A549 treated with AZD2906 at 1 μM for 4 hours (cell line): ENCODE data around the gene OR5F1. TPM values are rescaled to one million over a fixed set of nuclear protein-coding genes. Genes with fewer than 3 reads are reported as not detected.

Experiments
- total RNA-seq: library from RNA; stranded (reverse); fragments of 200-300 nt; extraction: Qiagen RNA extraction; gene quantifications from 5 replicates; pipeline ENCODE4 v1.2.3, GENCODE V29; 2022

Gene OR5F1
- not detected in 5 replicates for total RNA-seq

DNA sequence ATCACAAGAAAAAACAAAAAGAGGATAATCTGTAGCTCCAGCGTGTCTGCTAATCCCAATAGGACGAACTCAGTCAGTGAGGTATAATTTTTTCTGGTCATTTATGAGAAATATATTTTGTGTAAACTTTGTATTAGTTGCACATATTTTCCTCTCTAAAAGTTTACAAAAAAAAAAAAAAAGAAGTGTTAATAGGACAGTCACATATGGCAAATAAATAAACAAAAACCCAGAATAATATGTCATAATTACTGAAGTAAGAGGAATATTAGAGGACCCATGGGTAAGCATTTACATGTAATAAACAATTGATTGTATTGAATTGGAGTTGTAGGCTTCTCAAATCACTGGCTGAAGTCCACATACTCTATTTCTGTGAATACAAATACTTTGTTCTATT is at the start of gene OR5F1:
OR5F1 (minus strand) TSS at position 101 of the 400 bp plus-strand sequence; CDS start at position 101, 0 bp downstream.

GRCh38 chr11:56027354-56027753 is 32.9 kb upstream of the OR5F1 start, which contains the start of gene OR5AS1:
Gene OR5AS1 (plus strand): TSS chr11:56027654. CDS start chr11:56030419, 2,765 bp downstream.

DNA sequence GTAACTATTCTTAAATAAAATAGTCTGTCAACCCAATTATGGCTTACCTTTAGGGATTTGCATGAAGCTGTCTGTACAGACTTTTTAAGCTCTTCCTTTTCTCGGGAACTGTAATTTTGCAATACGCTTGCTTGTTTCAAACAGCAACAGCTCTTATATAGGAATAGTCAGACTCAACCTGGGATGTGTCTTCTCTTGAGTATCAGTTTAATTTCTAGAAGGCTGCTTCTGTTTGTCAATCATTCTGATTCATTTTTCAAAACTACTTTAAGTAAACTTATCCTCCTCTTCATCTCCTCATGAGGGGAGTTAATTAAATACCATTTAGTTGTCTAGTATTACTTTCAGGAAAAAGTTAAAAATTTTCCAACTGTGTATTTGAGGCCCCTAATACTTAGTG is 24.6 kb downstream of the OR5F1 start, which contains the start of gene OR10AG1:
OR10AG1 (minus strand) TSS at position 101 of the 400 bp plus-strand sequence; CDS start at position 63, 38 bp downstream.

Other genes with a start within 250 kb of the OR5F1 start
- gene OR5D13, start 221.2 kb downstream of the OR5F1 start, total RNA-seq, result not detected in 5 replicates
- gene OR5D14, start 199.1 kb downstream of the OR5F1 start, total RNA-seq, result not detected in 5 replicates
- not detected in 5 replicates for gene OR5L1, start 183.3 kb downstream of the OR5F1 start, total RNA-seq
- not detected in 5 replicates for gene OR5D18, start 175.0 kb downstream of the OR5F1 start, total RNA-seq
- gene OR5L2, start 167.4 kb downstream of the OR5F1 start, total RNA-seq, result not detected in 5 replicates
- not detected in 5 replicates for gene OR5D16, start 155.9 kb downstream of the OR5F1 start, total RNA-seq
- not detected in 5 replicates for gene TRIM51, start 111.3 kb downstream of the OR5F1 start, total RNA-seq
- gene OR5W2, start 80.0 kb downstream of the OR5F1 start, total RNA-seq, result not detected in 5 replicates
- gene OR5I1, start 58.2 kb downstream of the OR5F1 start, total RNA-seq, result not detected in 5 replicates
- gene OR10AG1, start 24.7 kb downstream of the OR5F1 start, total RNA-seq, result not detected in 5 replicates
- not detected in 5 replicates for gene OR5AS1, start 33.0 kb upstream of the OR5F1 start, total RNA-seq
- gene OR8I2, start 98.7 kb upstream of the OR5F1 start, total RNA-seq, result not detected in 5 replicates
- gene OR8H2, start 109.1 kb upstream of the OR5F1 start, total RNA-seq, result not detected in 5 replicates
- gene OR8H3, start 127.7 kb upstream of the OR5F1 start, total RNA-seq, result not detected in 5 replicates
- gene OR8J3, start 145.6 kb upstream of the OR5F1 start, total RNA-seq, result not detected in 5 replicates
- not detected in 5 replicates for gene OR8K5, start 165.7 kb upstream of the OR5F1 start, total RNA-seq
- gene OR5J2, start 182.0 kb upstream of the OR5F1 start, total RNA-seq, result not detected in 5 replicates
- gene OR5T2, start 239.6 kb upstream of the OR5F1 start, total RNA-seq, result not detected in 5 replicates